Skin epidermis (tissue), 12 donors: ENCODE results near the gene LIN28B.
"Not testable (repeated sequence)": the region's sequence is repeated elsewhere in the genome, so short reads cannot be mapped to it uniquely, and the experiment has no call there.

Experiments used
- H3K27ac ChIP-seq, 21 experiments: fragments of 200-600 bp; sonication (generic) in 11 of 21; one replicate each; pipeline ENCODE4 v1.5.0; 2020; ENCODE audit warnings: mild to moderate bottlenecking in 3 of 21, inconsistent platforms in 2 of 21, moderate library complexity in 2 of 21
- H3K4me3 ChIP-seq, 7 experiments: fragments of 200-600 bp; sonication (generic) in 2 of 7; one replicate each; pipeline ENCODE4 v1.5.0; 2020; ENCODE audit warnings: inconsistent platforms in 2 of 7, mild to moderate bottlenecking in 2 of 7, moderate library complexity in 1 of 7

The LIN28B gene

GRCh38 chr6:104955491-104955890, 1.4 kb upstream of the LIN28B start:
- H3K27ac ChIP-seq = no peak overlapping the region
- no peak overlapping the region for H3K4me3 ChIP-seq

DNA sequence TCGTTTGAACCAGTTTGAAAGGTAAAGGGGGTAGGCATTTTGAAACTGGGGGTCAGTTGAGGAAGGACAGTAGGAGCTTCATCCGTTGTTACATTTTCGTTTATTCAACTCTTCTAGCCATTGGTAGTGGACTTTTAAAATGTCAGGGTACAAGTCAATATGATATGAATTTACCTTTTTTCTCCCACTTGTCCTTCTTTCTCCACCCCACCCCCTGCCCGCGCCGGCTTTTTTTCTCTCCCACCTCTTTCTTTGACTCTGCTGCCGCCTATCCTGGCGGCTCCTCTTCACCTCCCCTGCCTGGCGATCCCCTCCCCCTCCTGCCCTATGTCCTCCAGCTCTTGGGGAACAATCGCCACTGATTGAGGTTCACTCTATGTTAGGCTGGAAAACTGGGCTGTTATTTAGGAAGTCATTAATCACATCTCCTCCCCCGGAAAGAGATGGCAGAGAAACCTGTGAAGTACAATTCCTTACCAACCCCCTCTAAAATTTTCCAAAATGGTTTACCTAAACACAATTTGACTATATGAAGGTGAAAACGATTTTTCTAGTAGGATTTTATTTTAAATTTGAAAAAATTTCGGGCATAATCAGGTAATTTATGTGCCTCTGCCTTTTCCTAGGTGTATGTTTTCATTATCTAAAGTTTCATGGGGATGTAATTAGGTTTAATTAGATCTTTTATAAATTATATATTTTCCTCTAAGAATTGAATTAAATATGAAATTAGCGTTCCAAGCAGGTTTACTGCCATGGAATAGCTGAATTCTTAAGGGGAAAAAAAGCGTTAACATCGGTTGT, 778 bp upstream of the LIN28B start:
- Histone ChIP-seq H3K4me3 (no peak overlapping the region), H3K27ac (no peak overlapping the region)

GRCh38 chr6:104957301-104958177, 632 bp downstream of the LIN28B start:
- Histone ChIP-seq H3K27ac (no peak overlapping the region), H3K4me3 (no peak overlapping the region)

GRCh38 chr6:104958178-104959025, 1.5 kb downstream of the LIN28B start:
- Histone ChIP-seq H3K4me3 (no peak overlapping the region), H3K27ac (no peak overlapping the region)

- Histone ChIP-seq H3K27ac (no peak overlapping the region), H3K4me3 (no peak overlapping the region)
Observed at GRCh38 chr6:104959026-104959858, 2.3 kb downstream of the LIN28B start.

DNA sequence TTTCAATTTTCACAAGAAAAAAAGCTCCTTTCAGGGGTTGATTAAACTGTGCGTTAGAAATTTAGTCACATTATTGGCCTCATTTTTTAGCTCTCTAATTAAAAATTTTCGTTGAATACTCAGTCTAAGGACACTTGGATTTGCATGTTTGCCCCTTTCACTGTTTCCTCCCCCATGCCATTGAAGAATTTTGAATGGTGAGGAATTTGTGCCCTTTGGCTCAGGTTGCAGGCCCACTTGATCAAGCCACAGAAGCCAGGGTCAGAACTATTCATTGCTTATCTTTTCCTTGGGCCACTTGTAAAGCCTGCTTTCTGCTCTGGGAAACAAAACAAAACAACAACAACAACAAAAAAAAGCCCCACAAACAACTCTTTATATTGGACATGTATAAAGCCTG, 12.2 kb downstream of the LIN28B start:
- H3K4me3 ChIP-seq = no peak overlapping the region
- H3K27ac ChIP-seq = no peak overlapping the region

DNA sequence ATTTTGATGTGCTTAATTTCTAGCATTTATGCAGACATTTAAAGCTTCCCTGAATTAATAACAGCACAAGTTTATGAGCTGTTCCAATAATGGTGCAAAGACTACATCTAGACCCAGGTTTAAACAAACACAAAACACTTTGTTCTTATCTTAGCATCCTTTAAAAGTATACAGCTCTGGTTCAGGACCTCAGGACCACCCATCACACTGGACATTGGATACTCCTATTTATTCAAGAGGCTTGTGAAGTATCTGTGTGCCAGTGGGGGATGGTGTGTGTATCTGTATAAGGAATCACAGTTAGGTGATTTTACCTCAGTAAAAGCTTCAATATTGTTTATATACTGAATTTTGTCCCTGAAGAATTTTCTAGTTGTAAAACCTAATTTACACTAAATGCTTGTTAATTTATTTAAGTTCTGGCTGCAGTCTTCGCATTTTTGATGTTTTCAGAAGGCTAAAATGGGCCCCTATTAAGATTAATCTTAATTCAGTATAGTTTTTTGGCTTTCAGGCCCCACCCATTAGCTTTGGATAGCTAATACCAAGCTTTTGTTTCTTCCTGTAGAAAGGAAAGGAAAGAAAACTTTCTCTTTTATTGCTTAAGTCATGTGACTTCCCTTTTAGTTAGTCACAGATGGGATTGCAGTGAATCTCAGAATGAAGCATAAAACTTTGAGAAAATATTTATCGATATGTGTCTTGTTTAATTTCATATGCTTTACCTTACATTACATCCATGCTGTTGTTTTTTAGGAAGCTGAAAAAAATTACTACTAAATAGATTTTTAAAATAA, 13.1 kb downstream of the LIN28B start:
- Histone ChIP-seq H3K27ac (no peak overlapping the region), H3K4me3 (no peak overlapping the region)

GRCh38 chr6:104973404-104973803, 16.5 kb downstream of the LIN28B start:
- Histone ChIP-seq H3K27ac (no peak overlapping the region), H3K4me3 (no peak overlapping the region)

GRCh38 chr6:104983296-104983695, 26.4 kb downstream of the LIN28B start:
- no peak overlapping the region for H3K4me3 ChIP-seq
- no peak overlapping the region for H3K27ac ChIP-seq

DNA sequence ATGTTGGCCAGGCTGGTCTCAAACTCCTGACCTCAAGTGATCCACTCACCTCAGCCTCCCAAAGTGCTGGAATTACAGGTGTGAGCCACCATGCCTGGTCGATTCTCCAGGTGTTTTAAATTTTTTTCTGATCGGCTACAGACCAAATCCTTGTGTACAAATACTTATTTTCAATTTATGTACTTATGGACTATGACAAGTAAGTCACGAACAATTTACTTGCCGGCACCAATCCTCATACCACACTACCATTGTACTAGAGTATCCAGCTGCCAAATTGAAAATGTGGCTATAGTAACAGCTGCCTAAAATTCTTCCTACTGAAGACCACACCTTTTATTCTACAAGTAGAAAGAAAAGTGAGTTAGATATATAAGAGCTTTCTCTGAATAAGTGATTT, 26.9 kb downstream of the LIN28B start:
- Histone ChIP-seq H3K27ac (no peak overlapping the region), H3K4me3 (no peak overlapping the region)

DNA sequence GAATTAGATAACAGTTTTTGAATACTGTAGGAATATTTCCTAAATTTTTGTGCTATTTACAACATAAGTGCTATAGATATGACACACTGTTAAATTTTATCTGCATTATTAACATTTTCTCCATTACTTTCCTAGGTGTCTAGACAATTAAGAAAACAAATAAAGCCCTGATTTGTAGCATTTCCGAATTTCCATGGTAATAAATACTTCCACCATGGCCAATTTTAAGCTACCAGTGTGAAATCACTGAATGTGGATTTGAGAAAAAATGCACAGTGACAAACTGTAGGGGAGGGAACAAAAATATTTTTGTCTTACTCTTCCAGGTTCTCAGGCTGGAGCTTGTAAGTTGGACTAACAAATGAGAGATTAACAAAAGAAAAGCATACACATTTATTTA, 27.9 kb downstream of the LIN28B start:
- H3K4me3 ChIP-seq = no peak overlapping the region
- H3K27ac ChIP-seq = no peak overlapping the region

GRCh38 chr6:104985875-104986274, 29.0 kb downstream of the LIN28B start:
- not testable (repeated sequence) for H3K4me3 ChIP-seq, H3K27ac ChIP-seq

DNA sequence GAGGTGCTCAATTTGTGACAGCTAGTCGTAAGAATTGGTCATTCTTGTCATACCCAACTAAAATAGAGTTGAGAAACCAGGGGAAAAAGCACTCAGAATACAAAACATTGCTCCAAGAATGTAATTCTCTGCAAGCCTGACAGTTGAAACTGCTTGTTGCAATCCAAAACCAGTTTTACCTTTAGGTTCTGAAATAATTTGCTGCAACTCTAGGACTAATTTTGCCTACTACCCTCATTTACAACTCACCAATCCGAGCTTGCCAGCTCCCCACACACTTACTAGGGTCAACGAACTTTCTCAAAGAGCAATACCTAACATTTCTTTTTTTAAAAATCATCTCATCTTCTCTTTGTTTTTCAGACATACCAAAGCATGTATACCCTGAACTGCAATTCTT, 29.7 kb downstream of the LIN28B start:
- Histone ChIP-seq H3K27ac (no peak overlapping the region), H3K4me3 (no peak overlapping the region)

DNA sequence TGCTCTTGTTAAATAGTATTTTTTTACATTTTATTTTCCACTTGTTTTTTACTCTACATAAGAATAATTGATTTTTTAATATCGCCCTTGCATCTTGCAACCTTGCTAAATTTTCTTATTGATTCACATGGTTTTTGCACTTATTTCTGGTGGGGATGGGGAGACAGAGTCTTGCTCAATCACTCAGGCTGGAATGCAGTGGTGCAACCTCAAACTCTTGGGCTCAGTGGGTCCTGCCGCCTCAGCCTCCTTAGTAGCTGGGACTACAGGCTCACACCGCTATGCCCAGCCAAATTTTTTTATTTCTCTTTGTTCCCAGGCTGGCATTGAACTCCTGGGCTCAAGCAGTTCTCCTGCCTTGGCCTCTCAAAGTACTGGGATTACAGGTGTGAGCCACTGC, 30.3 kb downstream of the LIN28B start:
- no peak overlapping the region for H3K4me3 ChIP-seq
- no peak overlapping the region for H3K27ac ChIP-seq

GRCh38 chr6:104990085-104990484, 33.2 kb downstream of the LIN28B start:
- H3K27ac ChIP-seq = no peak overlapping the region
- no peak overlapping the region for H3K4me3 ChIP-seq

- H3K27ac ChIP-seq, H3K4me3 ChIP-seq: not testable (repeated sequence)
Observed at GRCh38 chr6:104991062-104991461, 34.2 kb downstream of the LIN28B start.

DNA sequence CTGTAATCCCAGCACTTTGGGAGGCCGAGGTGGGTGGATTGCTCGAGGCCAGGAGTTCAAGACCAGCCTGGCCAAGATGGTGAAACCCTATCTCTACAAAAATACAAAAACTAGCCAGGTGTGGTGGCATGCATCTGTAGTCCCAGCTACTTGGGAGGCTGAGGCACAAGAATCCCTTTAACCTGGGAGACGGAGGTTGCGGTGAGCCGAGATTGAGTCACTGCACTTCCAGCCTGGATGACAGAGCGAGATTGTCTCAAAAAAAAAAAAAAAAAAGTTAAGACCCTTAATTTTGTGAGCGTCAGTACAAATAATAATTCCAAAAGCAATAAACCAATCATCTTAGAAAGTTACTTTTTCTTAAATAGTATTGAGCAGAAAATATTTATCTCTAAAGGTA, 36.7 kb downstream of the LIN28B start:
- H3K4me3 ChIP-seq, H3K27ac ChIP-seq: not testable (repeated sequence)

DNA sequence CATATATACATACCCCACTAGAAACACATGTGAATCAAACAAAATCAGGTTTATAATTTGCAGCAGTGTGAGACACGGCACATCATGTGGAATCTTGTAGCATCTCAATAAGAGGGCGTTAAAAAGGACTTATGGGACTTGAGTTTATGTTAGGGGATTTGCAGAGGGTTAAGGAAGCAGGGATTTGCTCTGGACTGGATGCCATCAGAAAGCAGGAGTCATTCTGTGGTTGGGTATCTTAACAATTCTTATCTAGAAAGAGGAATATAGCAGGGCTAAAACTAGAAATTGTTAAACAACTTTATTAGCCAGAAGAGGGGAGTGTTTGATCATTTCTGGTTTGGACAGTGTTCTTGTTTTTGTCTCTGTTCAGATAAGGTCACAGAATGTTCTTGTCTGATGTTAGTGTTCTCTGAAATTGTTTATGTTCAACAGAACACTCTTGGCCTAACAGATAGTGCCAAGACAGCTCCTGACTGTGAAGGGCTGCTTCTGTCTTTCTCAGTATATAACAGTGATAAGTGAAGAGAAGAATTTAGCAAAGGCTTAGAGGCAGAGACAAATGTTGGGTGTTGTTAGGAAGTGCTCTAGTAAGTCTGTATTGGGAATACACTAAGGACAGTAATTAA, 39.2 kb downstream of the LIN28B start:
- H3K27ac ChIP-seq = no peak overlapping the region
- no peak overlapping the region for H3K4me3 ChIP-seq
